Measurements from ENCODE around the gene ABLIM2. TPM values are rescaled to one million over a fixed set of nuclear protein-coding genes. Genes with fewer than 3 reads are reported as not detected.

ABLIM2 gene
- total RNA-seq, 1 experiment from 2014 or later = 1.0 TPM

- Histone ChIP-seq H2BK120ac (ENCODE audit: low read depth, low read length, poor library complexity, severe bottlenecking) (no peak overlapping the region), H4K8ac (replicated peaks; ENCODE audit: insufficient read length, low read depth, low read length) (no peak overlapping the region), H3K9ac (ENCODE audit: extremely low read depth, insufficient read length, low read length) (no peak overlapping the region), H4K5ac (ENCODE audit: insufficient read length, low read depth, low read length) (no peak overlapping the region), H3K4me2 (ENCODE audit: insufficient read depth, insufficient read length, low read length) (no peak overlapping the region), H3K4ac (ENCODE audit: low read depth, low read length) (no peak overlapping the region), H3K14ac (ENCODE audit: insufficient read depth, low read length) (no peak overlapping the region), H3K23ac (ENCODE audit: insufficient read length, low read depth, low read length) (no peak overlapping the region), H3K27ac (ENCODE audit: insufficient read length, low read depth, low read length) (no peak overlapping the region), H2BK15ac (ENCODE audit: low read depth, low read length) (no peak overlapping the region), H3K9me3 (ENCODE audit: control insufficient read depth, low read depth, low read length) (no peaks in the 10 kb centered on the region), H3K23me2 (ENCODE audit: insufficient read length, low read depth, low read length, poor library complexity, severe bottlenecking) (no peaks in the 10 kb centered on the region), H4K91ac (ENCODE audit: insufficient read length, low read depth, low read length) (no peak overlapping the region), H3K79me2 (ENCODE audit: insufficient read depth, low read length) (peaks cover 7% of the 10 kb centered on the region; the same call in 1 of the 2 replicates), H2AK5ac (ENCODE audit: insufficient read length, low read length) (no peak overlapping the region), H3K56ac (ENCODE audit: insufficient read length, low read depth, low read length) (no peak overlapping the region), H2BK20ac (ENCODE audit: low read depth, low read length, poor library complexity, severe bottlenecking) (no peak overlapping the region), H3K18ac (ENCODE audit: insufficient read length, low read depth, low read length) (no peak overlapping the region), H2AFZ (ENCODE audit: low read length) (no peak overlapping the region), H3T11ph (ENCODE audit: low read length) (no peak overlapping the region), H3K27me3 (ENCODE audit: insufficient read depth, low read length) (no peaks in the 10 kb centered on the region), H3K79me1 (ENCODE audit: insufficient read depth, low read depth, low read length, poor library complexity, severe bottlenecking) (no peaks in the 10 kb centered on the region), H3K4me1 (ENCODE audit: insufficient read depth, low read length) (no peaks in the 10 kb centered on the region), H4K20me1 (ENCODE audit: control insufficient read depth, insufficient read depth, insufficient read length) (no peaks in the 10 kb centered on the region), H2BK5ac (ENCODE audit: insufficient read length, low read length) (no peak overlapping the region), H2BK12ac (ENCODE audit: insufficient read length, low read depth, low read length) (no peak overlapping the region)
- H3K4me1 Mint-ChIP-seq = peaks cover 20 to 26% of the 10 kb centered on the region in 2 experiments
- no CpG with 5 or more reads among the region's 7 CpGs for WGBS (ENCODE audit: extremely low coverage, insufficient read length, low lambda C conversion rate)
- H3K36me3 Mint-ChIP-seq (ENCODE audit: insufficient read depth in 1 of 3, low read depth in 3 of 3) = peaks cover 0 to 4% (median 3%) of the 10 kb centered on the region in 3 experiments; a peak in 4 of 7 replicates
- no peaks in the 10 kb centered on the region for H3K9me3 Mint-ChIP-seq
- H3K27me3 Mint-ChIP-seq (ENCODE audit: low read depth) = no peaks in the 10 kb centered on the region; the same call in 1 of the 2 replicates
- H3K4me3 Mint-ChIP-seq = no peak overlapping the region
- no peak for TF ChIP-seq CTCF (conservative IDR thresholded peaks at IDR 0.05)
- no peak overlapping the region; a peak in 2 of 7 replicates for H3K27ac Mint-ChIP-seq
- no peak for DNase-seq
Observed at GRCh38 chr4:7928711-7929110, 229.9 kb downstream of the ABLIM2 start.
